HG03025 (cell line): ENCODE results near the gene ZCCHC14.

Experiments
- ATAC-seq: cut with Tn5 transposase; IDR thresholded peaks from one replicate; pipeline ENCODE4 v1.9.1; 2021; ENCODE audit warnings: mild to moderate bottlenecking, moderate library complexity; ENCODE audit not compliant: unreplicated experiment, low FRiP score

ZCCHC14 gene

DNA sequence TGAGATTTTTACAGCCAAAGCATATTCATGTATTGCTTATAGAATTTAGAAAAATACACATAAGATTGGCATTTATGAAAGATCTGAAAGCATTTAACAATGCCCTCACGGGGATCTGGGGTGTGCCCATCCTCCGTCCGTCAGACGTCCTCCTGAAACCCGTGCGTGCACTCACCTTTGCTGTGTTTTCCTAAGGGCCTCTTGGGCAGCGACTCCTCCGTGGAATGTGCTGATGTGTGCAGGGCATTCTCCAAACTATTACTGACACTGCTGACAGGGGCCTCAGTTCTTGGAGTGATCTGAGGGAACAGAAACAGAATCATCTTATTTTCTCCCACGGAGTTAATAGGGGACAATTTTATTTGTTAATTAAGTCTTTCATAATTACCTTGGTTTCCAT, 33.0 kb downstream of the ZCCHC14 start:
- ATAC-seq: no peak

DNA sequence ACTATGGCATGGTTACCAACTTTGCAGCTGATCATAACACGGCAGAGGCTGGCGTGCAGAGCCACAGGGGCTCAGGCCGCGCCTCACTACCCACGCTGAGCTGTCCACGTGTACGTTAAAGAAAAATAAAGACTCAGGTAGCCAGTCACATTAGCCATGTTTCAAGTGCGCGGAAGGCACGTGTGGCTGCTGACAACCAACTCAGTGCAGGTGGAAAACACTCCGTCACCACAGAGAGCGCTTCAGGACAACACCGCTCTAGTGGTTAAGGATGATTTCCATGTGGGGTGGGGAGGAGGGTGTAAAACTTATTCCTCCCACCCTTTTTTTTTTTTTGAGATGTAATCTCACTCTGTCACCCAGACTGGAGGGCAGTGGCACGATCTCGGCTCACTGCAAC, 33.8 kb downstream of the ZCCHC14 start:
- ATAC-seq: no peak

DNA sequence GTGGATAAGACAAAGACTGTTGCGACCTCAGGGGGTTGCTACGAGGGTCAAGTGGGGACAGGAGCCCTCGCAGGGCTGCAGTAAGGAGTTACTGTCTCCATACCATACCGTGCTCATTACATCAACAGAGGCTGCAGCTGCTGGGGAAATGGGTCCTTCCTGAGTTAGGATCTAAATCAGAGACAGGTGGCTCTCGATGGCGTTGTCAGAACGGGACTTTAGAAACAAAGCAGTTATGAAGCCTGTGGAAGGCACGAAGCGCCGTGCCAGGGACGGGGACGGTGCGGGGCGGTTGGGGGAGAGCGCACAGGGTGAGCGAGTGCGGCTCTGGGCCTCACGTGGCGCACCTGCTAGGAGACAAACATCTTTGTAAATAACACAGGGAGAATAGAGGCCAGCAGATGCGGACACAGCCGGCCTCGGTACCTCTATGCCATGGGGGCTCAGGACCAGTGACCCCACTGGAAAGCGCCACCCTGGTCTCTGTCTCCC, 34.4 kb downstream of the ZCCHC14 start:
- no peak for ATAC-seq

DNA sequence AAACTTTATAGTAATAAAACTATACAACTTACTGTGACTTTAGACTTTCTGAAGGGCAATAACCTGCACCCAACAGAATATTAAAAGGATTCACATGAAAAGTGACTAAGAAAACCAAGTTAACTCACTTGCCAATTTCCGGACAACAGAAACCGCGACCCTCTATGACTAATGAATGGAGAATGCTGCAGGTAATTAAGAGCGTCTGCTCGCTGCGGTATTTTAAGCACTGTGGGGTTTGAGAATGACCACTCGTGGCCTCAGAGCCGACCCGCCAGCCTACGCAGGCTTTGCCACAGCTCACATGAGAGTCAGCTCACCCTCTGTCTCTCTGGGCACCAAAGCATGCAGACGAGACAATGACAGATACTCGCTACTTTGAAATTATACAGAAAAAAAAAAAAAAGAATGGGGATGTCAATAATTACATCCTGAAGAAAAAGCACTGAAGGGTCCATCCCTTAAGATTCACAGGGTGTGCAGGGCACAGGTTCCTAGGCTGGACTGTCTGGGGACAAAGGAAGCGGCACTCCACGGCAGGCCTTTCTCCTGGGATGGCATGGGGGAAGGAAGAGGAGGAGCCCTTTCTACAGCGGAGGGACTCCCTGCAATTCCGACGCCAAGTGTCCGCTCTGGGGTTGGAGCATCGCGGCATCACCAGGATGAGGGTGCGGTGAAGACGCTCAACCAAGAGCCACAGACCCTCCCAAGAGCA, 35.0 kb downstream of the ZCCHC14 start:
- no peak for ATAC-seq

DNA sequence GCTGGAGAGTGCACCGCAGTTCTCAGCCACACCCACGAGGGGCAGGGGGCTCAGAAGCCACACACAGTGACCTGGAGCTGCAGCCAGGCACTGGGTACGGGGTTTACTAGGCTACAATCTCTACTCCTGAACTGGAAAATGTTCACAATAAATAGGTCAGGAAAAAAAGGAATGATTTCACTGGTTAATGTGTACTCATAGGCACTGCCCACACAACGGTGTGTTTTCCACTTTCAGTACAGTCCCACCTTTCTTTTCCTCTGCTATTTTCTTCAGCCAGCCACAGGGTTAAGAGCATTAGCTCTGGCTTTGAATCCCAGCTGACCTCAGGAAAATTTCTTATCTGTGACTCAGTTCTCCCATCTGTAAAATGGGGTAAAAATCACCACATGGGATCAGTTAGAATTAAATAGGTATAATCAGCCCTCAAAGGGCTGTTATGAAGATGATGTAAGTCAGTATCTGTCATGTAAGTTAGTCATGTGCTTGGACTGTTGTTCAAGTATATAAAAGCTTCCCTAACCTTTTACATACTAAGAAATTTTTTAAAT, 35.7 kb downstream of the ZCCHC14 start:
- no peak for ATAC-seq

DNA sequence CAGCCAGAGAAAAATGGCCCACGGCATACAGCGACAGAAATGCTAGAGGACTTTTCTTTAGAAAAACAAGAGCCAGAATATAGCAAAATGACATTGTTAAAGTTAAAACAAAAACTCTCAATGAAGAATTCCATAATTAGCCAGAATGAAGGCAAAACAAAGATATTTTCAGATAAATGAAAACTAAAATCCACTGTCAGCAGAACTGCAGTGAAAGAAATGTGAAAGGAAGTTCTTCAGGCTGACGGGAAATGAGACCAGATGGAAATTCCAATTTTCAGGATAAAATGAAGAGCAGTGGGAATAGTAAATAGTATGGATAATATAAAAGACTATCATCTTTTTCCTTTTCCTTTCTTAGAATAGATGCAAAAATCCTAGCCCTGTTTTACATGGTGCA, 38.4 kb downstream of the ZCCHC14 start:
- ATAC-seq: no peak

DNA sequence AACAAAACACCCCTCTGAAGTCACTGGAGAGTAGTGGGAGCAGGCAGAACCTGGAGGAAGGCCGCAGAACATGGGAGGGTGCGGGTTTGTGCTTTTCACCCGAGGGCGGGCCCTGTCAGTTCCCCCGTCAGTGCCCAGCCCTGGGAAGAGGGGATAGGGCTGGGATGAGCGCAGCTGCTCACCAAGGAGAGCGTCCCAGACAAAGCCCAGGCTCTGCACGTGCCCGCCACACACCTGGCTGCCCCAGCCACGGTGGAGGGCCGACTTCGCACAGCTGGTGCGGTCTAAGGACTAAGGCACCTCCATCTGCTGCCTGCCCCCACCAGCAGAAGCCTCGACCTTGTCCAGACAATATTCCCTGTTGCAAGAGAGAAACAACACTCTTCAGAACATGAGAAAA, 39.5 kb downstream of the ZCCHC14 start:
- no peak for ATAC-seq

DNA sequence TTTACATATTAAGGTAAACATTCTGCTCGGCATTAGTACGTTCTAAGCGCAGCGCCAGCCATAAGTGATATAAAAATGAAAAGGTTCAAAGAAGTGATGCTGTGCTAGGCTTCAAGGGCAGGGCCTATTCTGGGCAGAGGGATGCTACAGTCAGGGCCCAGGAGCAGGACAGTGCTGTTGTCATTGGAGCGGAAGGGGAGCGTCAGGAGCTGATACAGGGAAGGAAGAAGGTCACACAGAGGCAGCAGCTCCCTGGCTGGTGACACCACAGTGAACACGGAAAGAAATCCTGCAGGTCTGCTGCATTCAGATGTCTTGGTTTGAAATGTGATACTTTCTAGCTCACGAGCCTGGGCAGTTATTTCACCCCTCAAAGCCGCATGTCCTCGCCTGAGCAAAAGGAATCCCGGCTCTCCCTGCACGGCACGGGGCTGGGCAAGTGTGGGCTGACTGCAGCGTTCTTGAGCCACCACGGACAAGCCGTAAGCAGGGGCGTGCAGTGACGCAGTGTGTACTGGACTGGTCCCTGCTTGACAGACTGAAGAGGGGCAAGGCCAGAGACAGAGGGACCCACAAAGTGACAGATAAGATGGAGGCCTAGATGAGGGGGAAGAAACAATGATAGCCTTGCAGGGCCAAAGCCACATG, 41.1 kb downstream of the ZCCHC14 start:
- no peak for ATAC-seq

DNA sequence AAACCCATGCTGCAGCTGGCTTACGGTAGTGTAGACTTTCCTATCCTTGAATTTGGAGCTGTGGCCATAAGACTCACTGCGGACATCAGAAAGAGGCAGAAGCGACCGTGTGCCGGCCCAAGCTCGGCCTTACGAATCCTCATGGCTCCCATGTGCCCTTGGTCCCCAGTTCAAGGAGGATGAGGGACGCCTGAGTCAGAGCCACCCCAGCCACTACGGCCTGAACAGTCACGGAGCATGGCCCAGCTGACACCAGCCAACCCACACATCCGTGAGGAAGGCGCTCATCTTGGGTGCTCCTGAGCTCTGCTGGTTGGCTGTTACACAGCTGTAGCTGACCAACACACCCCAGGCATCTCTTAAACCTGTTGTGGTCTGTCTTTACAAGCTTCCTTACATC, 44.0 kb downstream of the ZCCHC14 start:
- no peak for ATAC-seq

DNA sequence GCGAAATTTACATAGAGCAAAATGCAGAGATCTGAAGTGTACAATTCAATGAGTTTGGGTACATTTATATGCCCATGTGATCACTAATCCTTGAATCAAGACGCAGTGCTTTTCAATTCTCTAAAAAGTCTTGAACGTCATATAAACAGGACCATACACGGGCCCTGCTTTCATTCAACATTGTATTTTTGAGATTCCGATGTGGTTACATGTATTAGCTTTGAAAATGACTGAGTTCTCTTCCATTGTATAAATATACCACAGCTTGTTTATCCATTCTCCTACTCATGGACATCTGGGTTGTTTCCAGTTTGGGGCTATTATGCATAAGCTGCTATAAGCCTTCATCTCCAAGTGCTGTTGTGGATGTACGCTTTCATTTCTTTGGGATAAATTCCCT, 45.5 kb downstream of the ZCCHC14 start:
- ATAC-seq: no peak

DNA sequence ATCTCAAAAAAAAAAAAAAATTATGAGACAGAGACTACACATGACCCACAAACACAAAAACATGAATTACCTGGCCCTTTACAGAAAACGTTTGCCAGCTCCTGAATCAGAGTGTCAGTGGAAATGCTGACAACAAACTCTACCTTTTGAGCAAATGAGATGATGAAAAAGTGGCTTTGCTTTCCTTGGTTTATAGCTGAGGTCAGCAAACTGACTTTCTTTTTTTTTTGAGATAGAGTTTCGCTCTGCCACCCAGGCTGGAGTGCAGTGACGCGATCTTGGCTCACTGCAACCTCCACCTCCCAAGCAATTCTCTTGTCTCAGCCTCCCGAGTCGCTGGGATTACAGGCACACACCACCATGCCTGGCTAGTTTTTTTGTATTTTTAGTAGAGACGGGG, 46.3 kb downstream of the ZCCHC14 start:
- ATAC-seq: no peak

DNA sequence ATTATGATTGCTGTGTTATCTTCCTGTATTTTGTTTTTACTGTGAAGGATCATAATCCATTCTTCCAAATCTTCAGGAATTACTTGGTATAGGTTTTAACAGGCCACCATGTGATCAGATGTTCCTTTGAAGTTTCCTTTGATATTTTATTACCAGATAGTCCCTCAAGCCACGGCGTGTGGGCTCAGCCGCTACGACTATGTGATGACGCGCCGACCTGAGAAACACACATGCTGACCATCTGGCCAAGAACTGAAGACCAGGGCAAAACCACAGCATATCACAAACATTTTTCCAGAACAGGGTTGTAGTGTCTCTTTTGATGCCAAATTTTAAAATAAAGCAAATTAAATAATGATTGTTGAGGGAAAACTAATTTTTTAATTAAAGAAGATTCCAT, 47.3 kb downstream of the ZCCHC14 start:
- no peak for ATAC-seq

DNA sequence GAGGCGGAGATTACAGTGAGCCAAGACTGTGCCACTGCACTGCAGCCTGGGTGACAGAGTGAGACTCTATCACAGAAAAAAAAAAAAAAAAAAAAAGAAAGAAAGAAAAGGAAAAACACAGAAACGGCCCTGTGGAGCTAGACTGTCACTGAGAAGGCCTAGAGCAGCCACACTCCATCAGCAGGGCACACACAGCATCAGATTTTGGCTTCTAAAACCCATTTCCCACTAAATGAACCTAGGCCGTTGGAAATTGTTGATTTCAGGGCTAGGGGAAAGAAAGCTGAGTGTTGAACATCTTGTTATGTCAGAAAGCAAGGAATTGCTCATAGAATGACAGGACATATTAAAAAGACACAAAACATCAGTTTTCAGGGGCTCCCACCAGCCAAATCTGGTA, 48.9 kb downstream of the ZCCHC14 start:
- no peak for ATAC-seq

DNA sequence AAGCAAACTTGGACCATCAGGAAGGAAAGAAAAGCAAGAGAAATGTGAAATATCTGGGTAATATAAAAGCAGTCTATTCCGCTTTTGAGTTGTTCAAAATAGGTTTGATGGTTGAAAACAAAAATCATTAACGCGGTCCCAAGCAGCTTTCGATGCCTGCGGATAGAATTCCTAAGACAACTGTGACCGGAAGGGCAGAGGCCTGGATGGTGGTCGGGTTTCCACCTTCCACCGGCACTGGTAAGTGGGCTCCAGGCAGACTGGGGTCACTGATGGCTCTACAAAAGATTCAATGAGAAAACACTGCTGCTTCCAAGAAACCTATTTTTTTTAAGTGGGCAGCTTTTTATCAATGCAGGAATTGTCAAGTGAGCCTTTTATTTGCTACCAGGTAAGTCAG, 49.8 kb downstream of the ZCCHC14 start:
- ATAC-seq: no peak

DNA sequence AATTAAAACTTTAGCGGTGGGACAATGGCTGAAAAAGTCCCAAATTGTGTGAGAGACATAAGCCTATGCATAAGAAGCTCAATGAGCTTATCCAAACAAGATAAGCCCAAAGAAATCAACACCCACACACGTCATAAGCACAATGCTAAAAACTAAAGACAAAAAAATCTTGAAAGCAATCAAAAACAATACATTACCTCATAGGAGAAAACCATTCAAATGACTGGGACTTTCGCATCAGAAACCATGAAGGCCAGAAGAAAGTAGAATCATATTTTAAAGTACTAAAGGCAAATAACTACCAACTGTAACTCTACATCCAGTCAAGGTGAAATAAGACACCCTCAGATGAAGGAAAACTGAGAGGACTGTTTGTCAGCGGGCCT, 50.2 kb downstream of the ZCCHC14 start:
- no peak for ATAC-seq

DNA sequence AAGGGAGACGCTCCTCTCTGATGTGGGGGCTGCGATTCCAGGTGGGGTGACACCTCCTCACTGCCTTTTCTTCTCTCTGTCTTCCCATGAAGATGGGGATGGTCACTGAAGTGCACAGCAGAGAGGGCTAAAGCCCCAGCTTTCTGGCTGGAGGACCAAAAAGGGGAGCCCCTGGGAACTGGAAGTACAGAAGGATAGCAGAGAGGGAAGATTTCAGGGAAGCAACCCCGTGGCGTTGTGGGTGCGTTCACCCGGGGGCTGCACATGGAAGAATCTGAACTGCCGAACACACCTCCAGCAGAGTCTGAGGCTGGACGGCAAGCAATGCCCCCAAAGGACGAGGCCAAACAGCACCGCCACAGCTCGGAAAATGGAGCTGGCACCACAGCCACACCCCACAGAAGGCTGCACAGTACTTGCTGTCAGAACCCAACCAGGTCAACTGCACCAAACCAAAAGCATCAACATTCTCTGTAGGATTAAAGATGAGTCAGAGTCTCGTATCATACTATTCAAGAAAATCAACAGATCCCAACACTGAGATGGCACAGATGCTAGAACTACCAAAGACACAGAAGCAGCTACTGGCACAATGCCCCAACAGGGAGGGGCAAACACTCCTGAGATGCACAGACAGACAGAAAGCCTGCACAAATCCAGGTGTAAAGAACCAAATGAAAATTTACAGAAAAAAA, 50.8 kb downstream of the ZCCHC14 start:
- no peak for ATAC-seq

DNA sequence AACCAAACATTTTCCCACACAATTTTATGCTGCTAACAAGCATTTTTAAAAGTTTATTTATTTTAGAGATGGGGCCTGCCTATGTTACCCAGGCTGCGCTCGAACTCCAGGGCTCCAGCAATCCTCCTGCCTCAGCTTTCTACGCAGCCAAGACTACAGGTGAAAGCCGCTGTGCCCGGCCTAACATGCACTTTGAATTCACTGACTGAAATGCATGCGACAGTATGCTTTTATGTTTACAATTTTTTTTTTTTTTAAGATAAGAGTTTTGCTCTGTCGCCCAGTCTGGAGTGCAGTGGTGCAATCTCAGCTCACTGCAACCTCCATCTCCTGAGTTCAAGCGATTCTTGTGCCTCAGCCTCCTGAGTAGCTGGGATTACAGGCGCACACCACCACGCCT, 52.9 kb downstream of the ZCCHC14 start:
- ATAC-seq: no peak

DNA sequence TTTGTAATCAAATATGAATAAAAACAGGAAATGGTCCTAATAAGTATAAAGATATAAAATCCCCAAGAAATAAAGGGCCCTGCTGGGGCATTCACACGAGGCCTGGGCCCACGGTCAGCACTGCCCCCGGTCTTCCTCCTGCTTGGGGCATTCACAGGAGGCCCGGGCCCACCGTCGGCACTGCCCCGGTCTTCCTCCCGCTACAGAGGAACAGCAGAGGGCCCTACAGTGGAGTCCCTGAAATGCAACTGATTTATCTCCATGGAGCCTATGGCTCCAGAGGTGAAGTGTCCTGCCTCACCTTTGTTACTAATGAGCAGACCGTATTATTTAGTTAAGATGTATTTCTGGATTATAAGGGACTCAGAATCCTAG, 54.2 kb downstream of the ZCCHC14 start:
- ATAC-seq: no peak

DNA sequence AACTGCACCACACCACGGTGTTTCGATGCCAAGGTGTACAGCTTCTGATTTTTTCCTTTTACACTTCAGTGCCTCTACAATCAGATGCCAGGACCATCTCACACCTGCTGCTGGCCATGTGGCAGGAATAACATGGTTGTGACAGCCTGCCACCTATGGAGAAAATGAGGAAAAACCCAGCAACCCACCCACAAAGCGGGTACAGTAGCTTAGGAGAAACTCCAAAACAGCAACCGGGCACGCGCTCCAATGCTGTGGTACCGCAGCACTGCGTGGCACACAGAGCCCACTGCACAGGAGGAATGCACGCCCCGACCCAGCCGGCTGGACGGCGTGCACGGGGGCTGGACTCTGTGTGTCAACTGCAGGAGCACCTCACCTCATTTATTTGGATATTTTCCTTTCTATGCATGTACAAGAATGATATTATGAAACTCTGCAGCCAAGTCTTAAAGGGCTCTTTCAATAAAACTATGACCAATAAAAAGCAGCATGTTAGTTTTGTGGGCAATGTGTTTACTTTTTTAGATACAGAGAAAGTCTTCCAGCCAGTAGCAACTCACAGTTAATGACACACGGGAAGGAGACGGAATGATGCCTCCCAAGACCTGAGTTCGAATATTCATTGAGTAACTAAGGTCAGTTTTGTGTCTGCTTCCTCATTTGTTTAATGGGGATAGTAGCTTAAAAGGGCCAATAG, 54.8 kb downstream of the ZCCHC14 start:
- ATAC-seq: no peak

DNA sequence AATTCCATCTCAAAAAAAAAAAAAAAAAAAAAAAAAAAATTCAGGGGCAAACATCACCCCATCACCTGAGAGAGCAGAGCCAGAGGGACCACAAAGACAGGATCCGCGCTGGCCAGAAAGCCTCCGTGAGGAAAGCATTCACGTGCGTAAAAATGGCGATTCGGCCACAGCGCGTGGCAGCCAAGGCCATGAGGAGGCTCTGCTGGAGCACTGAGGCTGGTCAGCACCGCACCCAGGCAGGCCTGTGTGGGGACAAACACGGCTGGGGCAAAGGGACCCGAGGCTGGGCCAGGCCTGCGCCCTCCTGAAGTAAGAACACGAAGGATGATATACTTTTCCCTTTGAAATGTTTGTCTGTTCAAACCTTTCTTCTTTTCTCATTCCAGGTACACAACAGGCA, 55.5 kb downstream of the ZCCHC14 start:
- ATAC-seq: no peak
